Cardiac fibroblast (primary cell): ENCODE results near the gene PSMB3.

Source experiments
- DNase-seq, 2 donors: peaks; one replicate each; pipeline versions ENCODE4 v3.0.0 to v3.0.0-alpha.2; 2010; ENCODE audit warnings: low read depth in 2 of 2
- H3K4me3 ChIP-seq, 2 donors: replicated peaks in 1 of 2; 1 replicate in 1 of 2; 2 replicates in 1 of 2; pipeline ENCODE4 v1.5.1; 2011; ENCODE audit warnings: low read depth in 2 of 2, low read length in 2 of 2, mild to moderate bottlenecking in 2 of 2, moderate library complexity in 1 of 2
- CTCF ChIP-seq: IDR thresholded peaks from one replicate; pipeline ENCODE4 v1.5.1; 2011; ENCODE audit warnings: low read depth, mild to moderate bottlenecking, low read length, inconsistent platforms

Gene PSMB3

GRCh38 chr17:38752308-38753070, at the start of gene PSMB3:
PSMB3 (plus strand) TSS chr17:38752741; CDS start chr17:38752827, 86 bp downstream.
- TF ChIP-seq CTCF = no peak
- peak; percentile 100 for DNase-seq
- peak within 1 kb of the TSS; percentile 93 to 99 for H3K4me3 ChIP-seq

DNA sequence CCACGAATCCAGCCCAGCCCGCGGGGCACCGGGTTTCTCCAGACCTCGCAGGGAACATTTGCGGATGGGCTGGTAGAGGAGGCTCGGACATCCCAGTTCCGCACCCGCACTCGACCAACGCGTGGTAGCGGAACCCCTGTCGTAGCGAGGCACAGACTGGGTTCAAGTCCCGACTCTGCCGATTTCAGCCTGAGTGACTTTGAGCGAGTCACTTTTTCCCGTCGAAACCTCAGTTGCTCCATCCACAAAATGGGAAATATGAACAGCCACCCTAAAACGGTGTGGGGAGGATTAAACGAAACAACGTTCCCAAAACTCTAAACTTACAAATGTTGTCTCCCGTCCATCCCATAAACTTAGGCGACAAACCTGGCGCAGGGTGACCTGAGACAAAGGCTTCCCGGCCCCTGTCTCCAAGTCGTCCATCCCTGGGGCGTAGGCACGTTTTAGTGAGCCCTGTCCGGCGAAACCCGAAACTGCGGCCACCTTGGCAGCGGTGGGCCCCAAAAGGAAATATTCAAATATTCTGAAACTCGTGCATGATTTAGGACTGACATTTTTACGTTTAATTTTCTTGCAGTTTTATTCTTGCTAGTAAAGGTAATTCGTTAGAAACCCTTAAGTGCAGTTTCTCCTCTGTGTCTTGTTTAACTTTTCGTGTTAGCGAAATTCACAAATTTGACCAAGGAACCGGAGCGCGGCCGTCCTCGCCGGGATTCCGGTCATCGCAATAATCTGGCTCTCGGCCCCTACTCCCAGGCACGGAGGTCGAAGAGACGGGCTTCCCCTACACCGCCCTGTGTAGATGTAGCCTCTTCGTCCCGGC, 49.4 kb upstream of the PSMB3 start:
- DNase-seq = no peak

GRCh38 chr17:38703742-38704605, 48.6 kb upstream of the PSMB3 start:
- DNase-seq = peak in 1 of 2 donors; percentile 41
- H3K4me3 ChIP-seq = peak overlapping the region; percentile 77 to 79
- TF ChIP-seq CTCF = no peak

More for the DNA sequence above, 49.4 kb upstream of the PSMB3 start:
- H3K4me3 ChIP-seq = peak overlapping the region; percentile 77 to 79
- TF ChIP-seq CTCF = no peak

DNA sequence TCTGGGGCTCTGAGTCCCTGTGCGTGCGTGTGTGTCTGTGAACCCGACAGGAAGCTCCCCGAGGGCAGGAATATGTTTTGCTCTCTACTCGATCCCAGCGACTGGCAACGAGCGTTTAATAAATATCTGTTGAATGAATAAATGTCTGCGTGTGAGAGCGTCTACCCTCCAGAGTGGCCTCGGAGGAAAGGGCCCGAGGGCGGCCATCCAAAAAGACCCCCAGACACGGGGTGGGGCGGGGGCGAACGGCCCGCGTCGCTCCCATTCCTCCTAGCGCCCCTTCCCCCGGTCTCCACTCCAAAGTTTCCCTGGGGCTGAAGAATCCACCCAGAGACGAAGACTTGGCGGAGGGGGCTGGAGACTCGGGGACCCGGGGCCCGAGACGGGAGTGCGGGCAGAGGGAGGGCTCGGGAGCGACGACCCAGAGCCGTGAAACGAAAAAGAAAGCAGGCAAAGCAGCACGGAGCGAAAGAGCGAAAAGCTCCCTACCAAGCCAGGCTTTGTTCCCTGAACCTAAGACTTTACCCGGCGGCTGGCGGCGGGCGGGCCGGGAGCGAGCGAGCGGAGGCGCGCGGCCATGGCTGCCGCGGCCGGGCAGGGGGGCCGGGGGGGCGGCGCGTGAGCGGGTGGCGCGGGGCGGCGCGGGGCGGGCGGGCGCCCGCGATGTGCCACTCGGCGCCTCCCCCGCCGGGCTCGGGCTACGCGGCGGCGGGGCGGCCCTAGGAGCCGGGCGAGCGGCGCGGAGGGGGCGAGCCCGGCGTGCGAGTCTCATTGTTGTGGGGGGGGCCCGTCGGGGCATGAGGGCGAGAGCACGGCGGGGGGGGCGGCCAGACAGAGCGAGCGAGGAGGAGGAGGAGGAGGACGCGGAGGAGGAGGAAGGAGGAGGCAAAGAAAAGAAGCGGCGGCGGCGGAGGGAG, 47.7 kb upstream of the PSMB3 start, which contains the start of gene MLLT6:
MLLT6 (plus strand) TSS at position 668 of the 917 bp plus-strand sequence. CDS start 360 bp downstream, outside the sequence.
- peak within 1 kb of the TSS; percentile 77 to 84 for H3K4me3 ChIP-seq
- peak; percentile 72 to 80 for DNase-seq
- no peak for TF ChIP-seq CTCF

GRCh38 chr17:38705523-38705802, 47.1 kb upstream of the PSMB3 start:
- H3K4me3 ChIP-seq = peak overlapping the region; percentile 77 to 84
- DNase-seq = no peak
- no peak for TF ChIP-seq CTCF
